ENCODE data around the gene ALKBH2. TPM values are rescaled to one million over a fixed set of nuclear protein-coding genes. Genes with fewer than 3 reads are reported as not detected.

Gene ALKBH2
- total RNA-seq, 1 donor from 2014 or later: 14.5 TPM

- no peak for DNase-seq (ENCODE audit: extremely low spot score in 2 of 2)
- H3K4me1 ChIP-seq: no peaks in the 10 kb centered on the region
- no peak overlapping the region for H3K4me3 ChIP-seq
- intact Hi-C loops (cut with DNase I): no loop called here
- H3K27ac ChIP-seq: no peak overlapping the region
- H3K27me3 ChIP-seq: no peaks in the 10 kb centered on the region
- no peaks in the 10 kb centered on the region for H3K9me3 ChIP-seq
- H3K36me3 ChIP-seq: no peaks in the 10 kb centered on the region
- TF ChIP-seq POLR2AphosphoS5 (IDR thresholded peaks at IDR 0.05; ENCODE audit: insufficient read depth in 1 of 2, low read depth in 1 of 2) (no peak), POLR2A (IDR thresholded peaks at IDR 0.05) (no peak)
- TF ChIP-seq, protein P1, sequence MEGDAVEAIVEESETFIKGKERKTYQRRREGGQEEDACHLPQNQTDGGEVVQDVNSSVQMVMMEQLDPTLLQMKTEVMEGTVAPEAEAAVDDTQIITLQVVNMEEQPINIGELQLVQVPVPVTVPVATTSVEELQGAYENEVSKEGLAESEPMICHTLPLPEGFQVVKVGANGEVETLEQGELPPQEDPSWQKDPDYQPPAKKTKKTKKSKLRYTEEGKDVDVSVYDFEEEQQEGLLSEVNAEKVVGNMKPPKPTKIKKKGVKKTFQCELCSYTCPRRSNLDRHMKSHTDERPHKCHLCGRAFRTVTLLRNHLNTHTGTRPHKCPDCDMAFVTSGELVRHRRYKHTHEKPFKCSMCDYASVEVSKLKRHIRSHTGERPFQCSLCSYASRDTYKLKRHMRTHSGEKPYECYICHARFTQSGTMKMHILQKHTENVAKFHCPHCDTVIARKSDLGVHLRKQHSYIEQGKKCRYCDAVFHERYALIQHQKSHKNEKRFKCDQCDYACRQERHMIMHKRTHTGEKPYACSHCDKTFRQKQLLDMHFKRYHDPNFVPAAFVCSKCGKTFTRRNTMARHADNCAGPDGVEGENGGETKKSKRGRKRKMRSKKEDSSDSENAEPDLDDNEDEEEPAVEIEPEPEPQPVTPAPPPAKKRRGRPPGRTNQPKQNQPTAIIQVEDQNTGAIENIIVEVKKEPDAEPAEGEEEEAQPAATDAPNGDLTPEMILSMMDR (IDR thresholded peaks at IDR 0.05): no peak
Observed at GRCh38 chr12:109044241-109044640, 49.0 kb downstream of the ALKBH2 start.

Small RNAs within 50 kb of the gene (small RNA-seq; reads per million reads assigned to genes)
- gene RNA5SP372: not detected

Other genes starting within 250 kb of the ALKBH2 start
- 38.1 TPM for gene SSH1, start 235.9 kb downstream of the ALKBH2 start, total RNA-seq
- not detected for gene DAO, start 213.4 kb downstream of the ALKBH2 start, total RNA-seq
- under 0.01 TPM for gene SVOP, start 72.4 kb downstream of the ALKBH2 start, total RNA-seq
- gene USP30, start 40.9 kb downstream of the ALKBH2 start, total RNA-seq: 15.5 TPM
- 29.2 TPM for gene UNG, start 4.1 kb upstream of the ALKBH2 start, total RNA-seq
- gene ACACB, start 23.1 kb upstream of the ALKBH2 start, total RNA-seq: 130 TPM
- gene FOXN4, start 215.8 kb upstream of the ALKBH2 start, total RNA-seq: not detected